GM18498 (cell line): ENCODE data around the gene MAN1A2.

Source experiments
- ATAC-seq: cut with Tn5 transposase; IDR thresholded peaks from one replicate; pipeline ENCODE4 v1.9.1; 2021; ENCODE audit warnings: mild to moderate bottlenecking, moderate library complexity; ENCODE audit not compliant: unreplicated experiment

The MAN1A2 gene

GRCh38 chr1:117573386-117574023, 206.3 kb downstream of the MAN1A2 start:
- no peak for ATAC-seq

- no peak for ATAC-seq
Observed at GRCh38 chr1:117574161-117574835, 207.0 kb downstream of the MAN1A2 start.

GRCh38 chr1:117575586-117576225, 208.5 kb downstream of the MAN1A2 start:
- no peak for ATAC-seq

GRCh38 chr1:117576236-117576635, 209.0 kb downstream of the MAN1A2 start:
- ATAC-seq: no peak

- no peak for ATAC-seq
Observed at GRCh38 chr1:117577191-117577885, 210.1 kb downstream of the MAN1A2 start.

GRCh38 chr1:117578466-117578865, 211.2 kb downstream of the MAN1A2 start:
- ATAC-seq: no peak
